GM12872 (cell line): ENCODE data around the gene FILIP1L.

ENCODE experiments used
- TF ChIP-seq, protein P1 (sequence below): IDR thresholded peaks from 3 replicates; pipeline ENCODE4 v1.5.1; 2011; ENCODE audit warnings: low read depth, mild to moderate bottlenecking, low read length, moderate library complexity; ENCODE audit not compliant: insufficient read depth

FILIP1L gene

GRCh38 chr3:99874237-99875002 lies 239.9 kb downstream of the FILIP1L start:
- TF ChIP-seq, protein P1, sequence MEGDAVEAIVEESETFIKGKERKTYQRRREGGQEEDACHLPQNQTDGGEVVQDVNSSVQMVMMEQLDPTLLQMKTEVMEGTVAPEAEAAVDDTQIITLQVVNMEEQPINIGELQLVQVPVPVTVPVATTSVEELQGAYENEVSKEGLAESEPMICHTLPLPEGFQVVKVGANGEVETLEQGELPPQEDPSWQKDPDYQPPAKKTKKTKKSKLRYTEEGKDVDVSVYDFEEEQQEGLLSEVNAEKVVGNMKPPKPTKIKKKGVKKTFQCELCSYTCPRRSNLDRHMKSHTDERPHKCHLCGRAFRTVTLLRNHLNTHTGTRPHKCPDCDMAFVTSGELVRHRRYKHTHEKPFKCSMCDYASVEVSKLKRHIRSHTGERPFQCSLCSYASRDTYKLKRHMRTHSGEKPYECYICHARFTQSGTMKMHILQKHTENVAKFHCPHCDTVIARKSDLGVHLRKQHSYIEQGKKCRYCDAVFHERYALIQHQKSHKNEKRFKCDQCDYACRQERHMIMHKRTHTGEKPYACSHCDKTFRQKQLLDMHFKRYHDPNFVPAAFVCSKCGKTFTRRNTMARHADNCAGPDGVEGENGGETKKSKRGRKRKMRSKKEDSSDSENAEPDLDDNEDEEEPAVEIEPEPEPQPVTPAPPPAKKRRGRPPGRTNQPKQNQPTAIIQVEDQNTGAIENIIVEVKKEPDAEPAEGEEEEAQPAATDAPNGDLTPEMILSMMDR: no peak

- TF ChIP-seq, protein P1: no peak
These were observed 240.8 kb downstream of the FILIP1L start for GRCh38 chr3:99873269-99874102.

DNA sequence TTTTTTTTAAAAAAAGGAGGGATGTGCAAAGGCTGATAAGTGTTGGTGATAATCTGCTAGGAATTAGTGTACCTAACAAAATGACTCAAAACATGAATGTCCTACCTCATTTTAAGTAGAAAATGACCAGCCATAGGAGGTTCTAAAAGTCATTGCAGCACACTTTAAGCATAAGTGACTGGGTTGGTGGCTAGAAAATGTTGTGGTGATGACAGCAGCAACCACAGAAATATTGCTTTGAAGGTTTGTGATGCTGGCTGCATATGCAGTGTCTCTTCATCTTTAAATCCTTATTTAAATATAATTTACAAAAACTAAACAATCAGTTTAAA lies 241.4 kb downstream of the FILIP1L start:
- TF ChIP-seq, protein P1: no peak

GRCh38 chr3:99871231-99872045 lies 242.9 kb downstream of the FILIP1L start:
- TF ChIP-seq, protein P1: no peak

DNA sequence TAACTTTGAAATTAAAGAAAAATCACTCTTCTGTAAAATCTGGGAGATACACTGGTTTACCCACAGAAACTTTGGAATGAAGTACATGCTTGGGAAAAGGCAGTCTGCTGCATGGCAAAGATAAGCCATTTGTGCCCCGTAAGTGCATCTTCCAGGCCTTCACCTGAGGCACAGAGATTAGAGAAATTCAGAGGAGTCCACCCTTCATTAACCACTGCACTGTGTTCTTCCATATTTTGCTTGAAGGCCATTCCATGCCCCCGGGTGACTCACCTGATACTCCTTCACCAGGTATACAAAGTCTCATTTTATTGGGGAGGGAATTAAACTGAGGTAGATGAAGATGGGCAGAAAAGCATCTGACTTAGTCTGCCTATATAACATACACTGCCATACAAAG lies 243.6 kb downstream of the FILIP1L start:
- TF ChIP-seq, protein P1: no peak

- TF ChIP-seq, protein P1: no peak
These were observed 244.7 kb downstream of the FILIP1L start for GRCh38 chr3:99869621-99870020.

DNA sequence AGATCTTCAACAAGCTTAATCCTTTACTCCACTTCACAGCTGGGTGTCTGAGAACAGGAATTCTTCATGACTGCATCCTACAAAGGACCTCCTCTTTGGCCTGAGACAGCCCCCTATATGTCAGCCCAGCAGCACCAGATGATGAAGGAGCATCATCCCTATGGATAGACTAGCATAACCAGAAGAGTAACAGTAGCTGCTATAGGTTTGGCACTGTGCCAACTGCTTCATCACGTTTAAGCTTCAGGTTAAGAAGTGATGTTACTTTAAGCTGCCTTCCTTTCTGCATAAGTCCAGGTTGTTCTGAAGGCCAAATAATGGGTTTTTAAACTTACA lies 246.0 kb downstream of the FILIP1L start:
- TF ChIP-seq, protein P1: no peak
